Gastroesophageal sphincter (tissue), 3 donors: Measurements from ENCODE around the gene IFI16.

Source experiments
- POLR2A ChIP-seq, 2 donors: fragments of 450-650 bp; IDR thresholded peaks; one replicate each; pipeline ENCODE4 v1.6.1; 2017; ENCODE audit warnings: antibody characterized with exemption in 2 of 2, mild to moderate bottlenecking in 2 of 2, moderate library complexity in 1 of 2
- TF ChIP-seq, protein P1 (sequence below), 4 experiments: fragments of 200-600 bp in 2 of 4; fragments of 450-650 bp in 2 of 4; sonication (generic) in 1 of 4; IDR thresholded peaks; one replicate each; pipeline ENCODE4 v1.5.1; 2017 to 2019; ENCODE audit warnings: antibody characterized with exemption in 4 of 4, mild to moderate bottlenecking in 2 of 4, moderate library complexity in 2 of 4

DNA sequence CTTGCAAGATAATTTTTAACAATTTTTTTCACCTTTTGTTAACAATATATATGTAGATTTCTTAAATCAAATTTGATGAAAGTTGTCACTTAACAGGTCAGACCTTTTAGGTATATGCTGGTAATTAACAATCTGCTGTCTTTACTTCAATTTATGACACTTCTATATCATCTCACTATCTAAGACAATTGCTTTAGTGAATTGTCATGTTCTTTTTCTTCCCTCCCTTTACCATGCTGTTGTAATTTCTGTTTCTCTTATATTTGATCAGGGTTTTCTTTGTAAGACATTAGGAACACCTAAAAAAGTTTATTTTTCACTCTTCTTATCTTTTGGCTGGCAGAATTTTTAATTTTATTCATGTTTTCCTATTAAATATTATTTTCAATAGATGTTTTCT is 2.0 kb downstream of the IFI16 start:
- TF ChIP-seq, protein P1, sequence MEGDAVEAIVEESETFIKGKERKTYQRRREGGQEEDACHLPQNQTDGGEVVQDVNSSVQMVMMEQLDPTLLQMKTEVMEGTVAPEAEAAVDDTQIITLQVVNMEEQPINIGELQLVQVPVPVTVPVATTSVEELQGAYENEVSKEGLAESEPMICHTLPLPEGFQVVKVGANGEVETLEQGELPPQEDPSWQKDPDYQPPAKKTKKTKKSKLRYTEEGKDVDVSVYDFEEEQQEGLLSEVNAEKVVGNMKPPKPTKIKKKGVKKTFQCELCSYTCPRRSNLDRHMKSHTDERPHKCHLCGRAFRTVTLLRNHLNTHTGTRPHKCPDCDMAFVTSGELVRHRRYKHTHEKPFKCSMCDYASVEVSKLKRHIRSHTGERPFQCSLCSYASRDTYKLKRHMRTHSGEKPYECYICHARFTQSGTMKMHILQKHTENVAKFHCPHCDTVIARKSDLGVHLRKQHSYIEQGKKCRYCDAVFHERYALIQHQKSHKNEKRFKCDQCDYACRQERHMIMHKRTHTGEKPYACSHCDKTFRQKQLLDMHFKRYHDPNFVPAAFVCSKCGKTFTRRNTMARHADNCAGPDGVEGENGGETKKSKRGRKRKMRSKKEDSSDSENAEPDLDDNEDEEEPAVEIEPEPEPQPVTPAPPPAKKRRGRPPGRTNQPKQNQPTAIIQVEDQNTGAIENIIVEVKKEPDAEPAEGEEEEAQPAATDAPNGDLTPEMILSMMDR (IDR thresholded peaks at IDR 0.05) = no peak
- no peak for TF ChIP-seq POLR2A (IDR thresholded peaks at IDR 0.05)
